HL-60/S4 treated with phorbol 12-myristate 13-acetate at 8.2 ng/mL for 4 days and 3 days (cell line): ENCODE results near the gene FHDC1.

Source experiments
- in situ Hi-C: fragments of 300-500 bp; cut with MboI; formaldehyde crosslinking; loops from 2 replicates; pipeline ENCODE4 v1.15.0; 2022; ENCODE audit warnings: low sequenced_read_pairs

The FHDC1 gene

DNA sequence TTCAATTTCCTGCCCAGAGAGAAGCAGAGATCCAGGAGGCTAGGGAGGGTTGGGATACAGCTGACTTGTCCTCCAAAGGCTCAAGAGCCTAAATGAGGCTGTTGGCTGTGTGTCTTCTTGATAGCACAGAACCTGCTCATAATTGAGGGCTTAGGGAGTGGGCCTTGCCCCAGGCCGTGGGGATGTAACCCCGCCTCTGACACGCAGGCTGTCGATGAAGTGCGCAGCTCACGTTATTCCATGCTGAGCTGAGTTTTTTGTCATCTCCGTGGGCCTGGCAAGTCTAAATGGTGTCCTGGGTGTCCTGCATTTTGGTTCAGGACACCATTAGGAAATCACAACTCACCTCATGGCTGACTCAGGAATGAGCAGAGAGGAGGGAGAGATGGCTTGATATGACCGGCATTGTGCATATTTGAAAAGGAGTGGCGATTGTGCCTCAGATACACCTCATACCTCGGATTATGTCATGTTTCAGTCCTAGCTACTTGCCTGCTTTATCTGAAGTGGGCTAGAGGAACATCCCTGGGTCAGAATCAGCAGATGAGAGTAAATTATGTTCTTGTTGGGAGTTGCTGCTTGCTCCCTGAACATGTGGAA, 43.7 kb downstream of the FHDC1 start:
- in situ Hi-C loops, result no loop called here

DNA sequence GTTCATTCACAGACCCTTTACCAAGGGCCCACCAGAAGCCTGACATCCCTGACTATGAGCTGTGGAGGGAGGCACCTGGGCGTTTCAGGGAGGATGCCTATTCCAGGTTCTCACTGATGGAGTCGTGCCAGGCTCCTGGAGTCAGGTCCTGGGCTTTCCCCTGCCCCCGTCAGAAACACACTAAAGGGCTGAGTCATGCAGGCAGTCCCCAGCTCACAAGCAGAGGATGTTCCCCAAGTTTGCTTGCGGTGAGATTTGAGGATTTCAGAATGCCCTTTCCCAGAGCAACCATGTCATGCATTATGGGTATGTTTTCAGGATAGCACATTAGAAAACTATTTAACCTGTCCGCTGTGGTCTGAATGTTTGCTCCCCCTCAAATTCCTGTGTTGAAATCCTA, 45.2 kb downstream of the FHDC1 start:
- in situ Hi-C loops, result no loop called here

DNA sequence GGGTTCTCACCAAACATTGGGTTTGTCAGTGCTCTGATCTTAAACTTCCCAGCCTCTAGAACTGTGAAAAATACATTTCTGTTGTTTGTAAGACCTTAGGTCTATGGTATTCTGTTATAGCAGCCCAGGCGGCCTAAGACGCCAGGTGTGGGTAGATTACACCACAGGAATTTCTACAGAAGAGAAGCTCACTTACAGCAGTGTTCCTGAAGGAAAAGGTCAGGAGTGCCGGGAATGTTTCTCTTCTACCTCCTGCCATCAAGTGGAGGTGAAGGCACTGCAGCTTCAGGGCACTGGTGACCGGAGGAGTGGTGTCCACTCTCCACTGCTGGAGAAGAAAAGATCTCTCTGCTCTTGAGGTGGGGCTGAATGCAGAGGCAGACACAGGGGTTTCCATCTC, 45.7 kb downstream of the FHDC1 start:
- in situ Hi-C loops, result no loop called here

DNA sequence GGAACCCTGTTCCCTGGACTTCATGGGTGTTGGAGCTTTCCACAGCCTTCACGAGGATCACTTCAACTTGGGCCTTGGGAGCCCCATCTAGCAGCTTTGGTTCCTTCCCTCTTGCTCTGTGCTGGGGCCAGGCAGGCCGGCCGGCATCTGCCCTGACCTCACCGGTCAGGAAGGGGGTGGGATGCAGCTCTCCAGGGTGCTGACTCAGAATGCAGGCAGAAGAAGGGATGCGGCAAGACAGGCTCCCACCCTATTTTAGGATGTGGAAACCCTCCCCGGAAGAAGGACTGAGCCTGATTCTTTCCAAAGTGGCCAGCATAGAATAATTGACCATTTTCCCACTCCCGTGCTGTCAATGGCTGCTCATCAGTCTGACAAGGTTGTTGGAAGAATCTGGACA, 47.1 kb downstream of the FHDC1 start:
- in situ Hi-C loops, result no loop called here

DNA sequence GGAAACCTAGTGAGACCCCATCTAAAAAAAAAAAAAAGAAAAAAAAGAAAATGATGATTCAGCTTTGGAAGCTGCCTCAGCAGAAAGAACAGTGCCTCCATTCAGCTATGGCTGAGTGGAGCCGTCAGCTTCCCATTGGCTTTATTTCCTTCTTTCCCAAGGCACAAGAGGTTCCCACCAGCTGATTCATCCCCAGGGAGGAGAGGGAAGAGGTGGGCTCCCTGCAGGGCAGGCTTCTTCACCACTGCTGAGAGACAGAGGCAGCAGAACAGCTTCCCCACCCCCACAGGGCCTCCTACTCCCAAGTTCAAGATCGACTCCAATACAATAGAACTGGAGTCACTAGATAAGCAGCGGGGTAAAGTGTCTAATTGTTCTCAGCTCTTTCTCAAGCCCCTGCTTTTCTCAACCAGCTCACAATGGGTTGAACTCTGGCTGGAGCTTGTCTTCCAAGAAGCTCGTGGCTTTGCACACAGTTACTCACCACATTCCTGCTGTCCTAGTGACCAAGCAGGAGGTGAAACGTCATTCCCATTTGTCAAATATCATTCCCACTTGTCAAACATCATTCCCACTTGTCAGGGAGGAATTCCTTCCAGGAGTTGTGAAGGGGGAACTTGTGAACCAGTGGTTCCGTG, 47.8 kb downstream of the FHDC1 start:
- in situ Hi-C loops, result no loop called here

DNA sequence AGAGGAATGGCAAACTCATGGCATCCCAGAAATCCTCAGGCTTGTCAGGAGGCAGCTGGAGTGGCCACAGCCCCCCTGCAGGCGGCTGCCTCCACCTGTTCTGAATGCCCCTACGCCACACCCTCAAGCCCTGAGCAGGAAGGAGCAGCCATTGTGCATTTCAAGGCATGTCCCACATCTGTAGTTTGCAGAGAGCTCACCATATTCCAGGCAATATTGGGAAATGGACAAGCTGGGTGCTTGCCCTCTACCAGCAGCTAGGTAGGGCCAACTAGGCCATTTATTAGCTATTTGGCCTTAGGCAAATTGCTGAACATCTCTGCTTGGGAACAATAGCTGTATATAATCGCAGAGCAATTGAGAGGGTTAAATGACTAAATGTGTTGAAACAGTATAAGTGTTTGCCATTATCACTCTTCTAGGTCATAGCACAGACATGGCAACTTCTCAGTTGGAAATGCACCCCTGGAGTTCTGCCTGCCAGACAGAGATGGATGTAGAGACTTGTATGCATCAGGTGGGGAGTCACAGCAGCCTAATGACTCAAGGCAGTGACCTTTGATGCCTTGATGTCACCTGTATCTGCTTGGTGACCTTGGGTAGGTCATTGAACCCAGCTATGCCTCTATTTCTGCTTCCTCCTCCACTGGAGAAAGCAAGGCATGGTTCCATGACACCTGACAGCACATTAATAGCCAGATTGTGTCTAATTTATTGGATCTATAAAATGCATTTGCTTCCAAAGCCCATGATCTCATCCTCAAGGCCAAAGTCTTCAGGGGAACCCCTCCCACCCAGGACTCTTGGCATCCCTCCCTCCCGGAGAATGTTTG, 52.8 kb downstream of the FHDC1 start:
- in situ Hi-C loops, result no loop called here

DNA sequence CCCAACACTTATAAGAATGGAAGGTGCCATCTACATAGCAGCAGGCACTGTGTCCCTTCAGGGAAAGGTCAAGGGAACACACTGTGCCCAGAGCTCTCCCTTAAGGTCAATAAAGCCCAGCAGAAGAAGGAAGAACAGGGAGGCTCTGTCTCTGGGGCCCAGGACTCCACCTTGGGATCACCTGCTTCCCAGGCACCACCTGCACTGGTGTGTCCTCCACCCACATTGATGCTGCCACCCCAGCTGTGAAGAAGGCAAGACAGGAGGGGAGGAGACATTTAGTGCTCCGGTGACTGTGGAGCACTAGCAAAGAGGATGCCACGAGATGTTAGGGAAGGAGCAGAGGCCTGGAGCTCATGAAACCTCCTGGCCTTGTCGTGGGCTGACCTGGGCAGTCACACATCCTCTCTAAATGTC, 53.4 kb downstream of the FHDC1 start:
- in situ Hi-C loops, result no loop called here

DNA sequence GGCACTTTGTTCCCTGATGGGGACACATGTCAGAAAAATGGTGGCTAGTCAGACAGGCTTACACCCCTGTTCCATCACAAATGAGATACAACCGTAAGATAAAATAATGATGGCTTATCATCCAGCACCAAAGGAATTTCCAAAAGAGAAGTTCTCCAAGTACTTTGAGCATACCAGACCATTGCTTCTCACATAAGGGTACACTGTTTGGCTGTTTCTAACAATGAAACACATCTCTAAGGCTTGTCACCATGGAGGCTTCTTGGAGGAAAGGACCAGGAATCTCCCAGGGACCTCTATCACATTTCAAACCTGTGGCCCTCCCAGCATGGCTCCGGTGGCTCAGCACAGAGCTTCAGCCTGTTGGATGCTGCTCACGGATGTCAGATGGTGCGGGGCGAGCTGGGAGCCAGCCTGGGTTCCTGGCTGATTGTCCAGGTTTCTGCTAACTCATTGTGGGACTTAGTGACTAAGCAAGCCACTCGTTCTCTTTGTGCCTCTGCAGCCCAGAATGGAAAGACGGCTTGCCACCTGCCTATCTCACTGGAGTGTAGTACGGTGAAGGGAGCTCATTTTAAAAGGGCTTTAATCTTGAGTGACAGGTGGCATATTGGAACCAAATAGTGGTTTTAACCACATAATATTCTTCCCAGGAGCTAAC, 54.5 kb downstream of the FHDC1 start:
- in situ Hi-C loops, result no loop called here

DNA sequence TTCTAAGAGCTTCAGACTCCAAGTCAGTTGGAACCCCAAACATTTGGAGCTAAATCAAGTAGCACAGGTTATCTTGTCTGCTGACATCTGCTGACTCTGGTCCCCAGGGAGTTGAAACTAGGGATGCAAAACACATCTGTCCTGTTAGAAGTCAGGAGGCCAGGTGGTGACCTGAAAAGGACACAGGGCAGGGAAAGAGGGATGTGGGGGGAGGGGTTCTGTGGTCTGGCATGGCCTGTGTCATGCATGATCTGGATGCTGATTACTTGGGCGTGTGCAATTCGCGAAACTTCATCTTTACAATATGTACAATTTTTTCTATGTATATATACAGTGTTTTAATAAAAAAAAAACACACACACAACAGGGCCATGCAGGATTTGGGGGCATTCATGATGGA, 55.3 kb downstream of the FHDC1 start:
- in situ Hi-C loops, result no loop called here

DNA sequence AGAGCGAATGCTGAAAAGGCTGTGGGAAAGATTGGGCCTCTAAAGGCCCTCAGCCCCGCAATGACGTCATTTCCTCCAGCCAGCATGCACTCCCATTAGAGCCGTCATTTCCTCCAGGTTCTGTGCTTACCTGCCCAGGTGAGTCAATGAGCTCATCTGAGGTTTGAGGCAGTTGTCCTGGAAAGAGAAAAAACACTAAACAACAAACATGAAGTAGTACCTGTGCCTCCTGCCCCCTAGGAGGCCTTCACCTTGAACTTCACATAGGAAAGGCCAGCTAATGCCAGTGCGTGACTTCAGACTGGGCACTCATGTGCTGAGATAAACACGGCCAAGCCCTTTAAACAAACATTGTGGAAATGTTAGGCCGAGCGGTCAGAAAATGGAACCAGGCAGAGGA, 55.9 kb downstream of the FHDC1 start:
- in situ Hi-C loops, result no loop called here

DNA sequence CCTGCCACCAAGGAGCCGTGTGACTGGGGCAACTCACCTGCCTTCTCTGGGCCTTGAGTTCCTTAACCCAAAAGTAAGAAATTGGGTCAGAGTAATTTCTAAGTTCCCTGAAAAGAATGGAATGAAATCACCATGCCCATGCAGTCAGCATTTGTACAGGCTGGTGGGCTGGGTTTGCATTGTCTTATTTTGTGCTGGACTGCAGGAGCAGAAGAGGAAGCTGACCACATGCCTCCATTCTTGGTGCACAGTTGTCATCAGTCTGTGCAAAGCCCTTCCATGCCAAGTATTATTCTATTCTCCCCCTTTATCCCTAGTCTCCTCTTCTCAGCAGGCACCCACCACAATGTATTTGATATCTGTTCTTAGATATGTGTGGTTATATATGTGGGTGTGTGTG, 56.3 kb downstream of the FHDC1 start:
- in situ Hi-C loops, result no loop called here

DNA sequence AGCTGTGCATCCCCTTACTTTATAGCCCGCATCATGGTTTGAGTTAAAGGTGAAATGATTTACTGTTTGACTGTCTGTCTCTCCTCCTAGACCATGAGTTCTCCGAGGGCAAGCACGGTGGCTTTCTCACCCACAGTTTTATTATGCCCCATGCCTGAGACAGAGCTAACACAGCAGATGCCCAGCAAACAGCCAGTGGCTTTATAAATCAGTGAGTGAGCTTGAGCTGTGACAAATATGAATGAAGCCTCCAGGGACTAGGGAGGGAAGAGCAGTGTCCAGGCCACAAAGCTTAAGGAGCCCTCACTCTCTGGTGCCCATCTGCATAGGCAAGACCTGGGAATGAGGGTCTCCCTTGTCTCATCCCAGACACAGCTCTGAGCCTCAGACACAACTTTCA, 57.9 kb downstream of the FHDC1 start:
- in situ Hi-C loops, result no loop called here

DNA sequence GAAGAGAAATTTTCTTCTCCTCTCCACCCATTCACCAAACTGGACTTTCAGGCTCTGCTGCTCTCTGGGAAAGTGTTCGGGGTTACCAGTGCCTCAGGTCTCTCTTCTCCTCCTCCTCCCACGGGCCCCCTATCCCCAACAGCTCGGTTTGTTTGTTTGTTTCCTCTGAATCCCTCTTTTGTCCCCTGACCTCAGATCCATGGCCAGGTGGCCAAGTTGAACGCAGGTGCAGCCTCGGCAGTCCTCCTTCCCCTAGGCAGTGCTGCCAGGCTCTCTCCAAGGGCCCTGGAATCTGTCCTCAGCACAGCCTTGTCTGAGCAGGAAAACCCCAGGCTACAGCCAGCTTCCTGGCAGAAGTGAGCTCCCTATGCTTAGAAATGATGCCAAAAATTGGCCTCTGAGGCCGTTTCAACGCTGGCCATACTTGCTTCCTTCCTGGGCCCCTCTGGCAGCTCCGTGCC, 60.0 kb downstream of the FHDC1 start:
- in situ Hi-C loops, result no loop called here

DNA sequence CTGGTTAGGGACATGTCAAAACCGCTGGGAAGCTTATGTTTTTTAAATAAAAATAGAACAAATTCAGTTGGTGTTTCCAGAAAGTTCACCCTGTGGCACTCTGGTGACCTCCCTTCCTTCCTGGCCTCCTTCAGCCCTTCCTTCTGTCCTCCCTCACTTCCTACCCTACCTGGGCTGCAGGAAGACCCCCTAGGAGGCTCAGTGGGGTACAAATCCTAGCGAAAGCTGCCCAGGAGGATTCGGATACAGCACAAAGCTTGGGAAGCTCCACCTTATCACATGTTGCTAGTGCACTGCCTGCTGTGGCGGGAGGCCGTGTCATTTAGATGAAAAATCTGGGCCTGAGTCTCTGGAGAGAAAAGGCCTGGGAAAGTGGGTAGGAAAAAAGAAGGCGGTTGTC, 60.5 kb downstream of the FHDC1 start:
- in situ Hi-C loops, result no loop called here

DNA sequence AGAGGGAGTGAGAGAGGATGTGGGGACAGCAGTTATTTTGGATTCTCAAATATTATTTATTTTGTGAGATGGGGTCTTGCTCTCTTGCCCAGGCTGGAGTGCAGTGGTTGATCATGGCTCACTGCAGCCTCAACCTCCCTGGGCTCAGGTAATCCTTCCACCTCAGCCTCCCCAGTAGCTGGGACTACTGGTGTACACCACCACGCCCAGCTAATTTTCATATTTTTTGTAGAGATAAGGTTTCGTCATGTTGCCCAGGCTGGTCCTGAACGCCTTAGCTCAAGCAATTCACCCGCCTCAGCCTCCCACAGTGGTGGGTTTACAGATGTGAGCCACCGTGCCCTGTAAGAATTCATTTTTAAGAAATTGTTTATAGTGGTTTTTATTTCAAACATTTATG, 61.2 kb downstream of the FHDC1 start:
- in situ Hi-C loops, result no loop called here

DNA sequence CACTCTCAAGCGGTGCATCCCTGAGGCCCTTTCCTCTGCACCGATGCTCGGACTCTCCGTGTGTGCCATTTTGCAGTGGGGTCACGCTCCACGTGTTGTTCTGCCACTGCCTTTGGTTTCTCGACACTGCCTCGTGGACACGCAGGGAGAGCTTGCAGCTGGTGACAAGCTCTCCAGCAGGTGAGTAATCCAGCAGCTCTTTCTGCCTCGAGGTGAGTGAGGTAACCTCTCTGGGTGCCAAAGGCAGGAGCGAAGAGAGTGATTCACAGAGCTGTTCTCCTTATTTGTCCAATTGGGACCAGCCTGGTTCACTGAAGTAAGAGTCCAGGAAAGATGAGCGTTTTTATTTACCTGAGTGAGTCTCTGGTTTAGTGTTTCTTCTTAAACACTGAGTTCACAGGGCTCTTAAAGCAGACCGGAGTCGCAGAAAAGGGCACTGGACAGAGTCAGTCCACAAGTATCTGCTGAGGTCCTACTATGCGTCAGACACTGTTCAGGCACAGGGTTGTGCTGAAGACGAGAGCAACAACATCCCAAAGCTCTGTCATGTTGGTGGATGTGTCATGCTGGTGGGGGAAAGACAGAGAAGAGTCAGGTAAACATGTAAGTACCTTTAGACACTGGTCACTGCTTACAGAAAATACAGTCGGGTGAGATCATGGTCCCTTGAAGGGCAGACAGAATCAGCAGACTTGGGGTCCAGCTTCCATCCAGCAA, 61.8 kb downstream of the FHDC1 start:
- in situ Hi-C loops, result no loop called here

DNA sequence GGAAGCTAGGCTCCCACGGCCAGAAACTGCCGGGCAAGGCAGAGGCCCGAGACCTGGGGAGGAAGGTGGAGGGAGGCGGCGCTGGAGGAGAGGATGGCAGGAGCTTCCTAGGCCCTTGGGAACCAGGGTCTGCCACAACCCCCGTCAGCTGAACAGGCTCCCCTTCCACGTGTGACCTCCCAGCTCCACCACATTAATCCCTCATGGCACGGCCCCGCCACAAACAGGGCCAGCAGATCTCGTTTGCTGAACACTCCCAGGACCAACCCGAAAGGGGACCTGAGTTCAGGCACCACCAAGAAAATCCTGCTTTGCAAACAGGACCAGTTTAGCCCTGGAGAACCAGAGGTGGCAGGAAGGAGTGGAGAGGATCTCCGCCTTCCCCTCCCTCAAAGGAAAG, 62.7 kb downstream of the FHDC1 start:
- in situ Hi-C loops, result no loop called here

DNA sequence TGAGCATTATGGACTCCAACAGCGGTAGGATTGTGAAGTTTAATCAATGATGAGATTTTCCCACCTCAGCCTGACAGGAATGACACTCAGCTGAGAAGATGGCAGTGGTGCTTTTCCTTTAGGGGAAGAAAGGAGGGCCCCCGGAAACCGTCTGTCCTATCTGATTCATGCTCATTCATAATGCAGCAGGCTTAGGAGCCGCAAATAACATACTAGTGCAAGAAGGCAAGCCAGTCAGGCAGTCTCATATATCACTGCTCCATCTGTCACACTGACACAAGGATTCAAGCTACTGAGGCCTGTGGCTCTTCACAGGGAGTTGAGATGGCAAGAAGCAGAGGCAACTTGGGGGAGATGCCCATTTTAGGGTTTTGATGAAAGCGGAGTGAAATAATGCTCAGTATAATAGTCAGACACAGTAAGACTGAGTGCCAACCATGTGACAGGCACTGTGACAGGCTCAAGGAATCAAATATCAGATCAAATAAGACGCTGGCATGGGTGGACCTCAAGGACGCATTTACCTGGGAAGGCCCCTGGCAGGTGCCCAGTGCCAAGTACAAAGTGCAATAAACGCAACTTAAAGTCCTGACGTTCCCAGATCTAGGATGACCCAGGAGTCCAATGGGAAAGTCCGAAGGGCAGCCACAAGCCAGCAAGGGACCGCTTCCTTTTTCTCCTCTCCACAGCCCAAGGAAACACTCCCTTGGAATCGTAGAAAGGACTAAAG, 63.4 kb downstream of the FHDC1 start:
- in situ Hi-C loops, result no loop called here

DNA sequence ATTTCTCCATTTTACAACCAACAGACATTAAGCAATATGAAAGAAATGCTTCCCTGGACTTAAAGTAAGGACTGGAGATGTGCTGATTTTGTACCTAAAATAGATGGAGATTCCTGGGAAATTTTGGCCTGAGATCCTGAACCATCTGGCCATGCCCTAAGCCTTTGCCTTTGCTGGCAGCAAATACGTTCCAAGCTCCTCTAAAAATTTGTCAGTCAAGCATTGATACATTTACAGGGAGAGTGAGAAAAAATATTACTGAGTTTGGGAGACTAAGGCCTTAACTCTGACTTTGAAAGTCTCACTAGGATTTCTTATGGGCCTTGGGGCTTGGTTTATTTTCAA, 63.9 kb downstream of the FHDC1 start:
- in situ Hi-C loops, result no loop called here

DNA sequence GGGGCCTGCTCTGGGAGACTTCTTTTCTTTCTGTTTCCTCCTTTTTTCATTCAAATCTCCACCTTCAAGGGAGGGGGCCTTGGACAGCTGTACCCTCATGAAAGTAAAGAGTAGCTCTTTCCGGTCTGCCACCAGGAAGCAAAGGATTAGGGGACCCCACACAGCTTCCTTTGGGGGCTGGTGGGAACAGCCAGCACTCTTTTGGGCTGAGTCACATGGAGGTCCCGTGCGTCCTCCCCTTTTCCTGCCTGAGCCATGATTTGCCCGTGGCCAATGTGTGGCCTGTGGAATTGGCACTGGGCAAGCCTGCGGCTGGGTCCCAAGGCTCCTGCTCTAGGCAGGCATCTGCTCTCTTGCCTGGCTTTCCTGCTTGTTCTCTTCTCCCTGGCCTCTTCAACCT, 65.5 kb downstream of the FHDC1 start:
- in situ Hi-C loops, result no loop called here
